H9 (cell line): ENCODE data around the gene TMC1. TPM values are rescaled to one million over a fixed set of nuclear protein-coding genes. Genes with fewer than 3 reads are reported as not detected.

Experiments
- DNase-seq: peaks from one replicate; pipeline ENCODE4 v3.0.0-alpha.2; 2017
- H2AFZ ChIP-seq: one replicate; pipeline ENCODE4 v1.6.1; 2013; ENCODE audit warnings: mild to moderate bottlenecking, low read length, control low read depth, moderate library complexity
- H2AK5ac ChIP-seq: 2 replicates; pipeline ENCODE4 v1.6.1; 2013; ENCODE audit warnings: low read length, control low read depth, mixed read lengths; ENCODE audit not compliant: insufficient read length
- H2BK120ac ChIP-seq: one replicate; pipeline ENCODE4 v1.6.1; 2013; ENCODE audit warnings: low read depth, mild to moderate bottlenecking, low read length, control low read depth, inconsistent platforms; ENCODE audit not compliant: poor library complexity, severe bottlenecking
- H2BK12ac ChIP-seq: 2 replicates; pipeline ENCODE4 v1.6.1; 2013; ENCODE audit warnings: low read length, control low read depth, mixed read lengths, low read depth; ENCODE audit not compliant: insufficient read length
- H2BK15ac ChIP-seq: 2 replicates; pipeline ENCODE4 v1.6.1; 2013; ENCODE audit warnings: low read depth, low read length, control low read depth
- H2BK20ac ChIP-seq: one replicate; pipeline ENCODE4 v1.6.1; 2013; ENCODE audit warnings: low read depth, mild to moderate bottlenecking, low read length, control low read depth, inconsistent platforms; ENCODE audit not compliant: poor library complexity, severe bottlenecking
- H2BK5ac ChIP-seq: 2 replicates; pipeline ENCODE4 v1.6.1; 2013; ENCODE audit warnings: low read length, control low read depth, mixed read lengths; ENCODE audit not compliant: insufficient read length
- H3K14ac ChIP-seq: 2 replicates; pipeline ENCODE4 v1.6.1; 2013; ENCODE audit warnings: low read length, control low read depth; ENCODE audit not compliant: insufficient read depth
- H3K18ac ChIP-seq: 2 replicates; pipeline ENCODE4 v1.6.1; 2013; ENCODE audit warnings: low read depth, mild to moderate bottlenecking, mixed read lengths, low read length, control low read depth; ENCODE audit not compliant: insufficient read length
- H3K23ac ChIP-seq: 2 replicates; pipeline ENCODE4 v1.6.1; 2013; ENCODE audit warnings: low read length, control low read depth, mixed read lengths, low read depth; ENCODE audit not compliant: insufficient read length
- H3K23me2 ChIP-seq: 2 replicates; pipeline ENCODE4 v1.6.1; 2013; ENCODE audit warnings: low read depth, mild to moderate bottlenecking, mixed read lengths, low read length, control low read depth; ENCODE audit not compliant: insufficient read length, poor library complexity, severe bottlenecking
- H3K27ac ChIP-seq: 2 replicates; pipeline ENCODE4 v1.5.1; 2013; ENCODE audit warnings: low read length, control low read depth, mixed read lengths, low read depth; ENCODE audit not compliant: insufficient read length
- H3K27me3 ChIP-seq: 2 replicates; pipeline ENCODE4 v1.6.1; 2013; ENCODE audit warnings: low read length, control low read depth, inconsistent platforms; ENCODE audit not compliant: insufficient read depth
- H3K4ac ChIP-seq: 2 replicates; pipeline ENCODE4 v1.6.1; 2013; ENCODE audit warnings: low read depth, mild to moderate bottlenecking, control low read depth, inconsistent platforms, low read length, moderate library complexity
- H3K4me1 ChIP-seq: 2 replicates; pipeline ENCODE4 v1.6.1; 2013; ENCODE audit warnings: low read length, control low read depth, inconsistent platforms; ENCODE audit not compliant: insufficient read depth
- H3K4me2 ChIP-seq: 2 replicates; pipeline ENCODE4 v1.6.1; 2013; ENCODE audit warnings: low read length, control low read depth, mixed read lengths; ENCODE audit not compliant: insufficient read length, insufficient read depth
- H3K56ac ChIP-seq: 2 replicates; pipeline ENCODE4 v1.6.1; 2013; ENCODE audit warnings: low read depth, mild to moderate bottlenecking, mixed read lengths, low read length, control low read depth; ENCODE audit not compliant: insufficient read length
- H3K79me1 ChIP-seq: 2 replicates; pipeline ENCODE4 v1.6.1; 2013; ENCODE audit warnings: low read depth, mild to moderate bottlenecking, moderate library complexity, low read length, control low read depth, inconsistent platforms; ENCODE audit not compliant: insufficient read depth, poor library complexity, severe bottlenecking
- H3K79me2 ChIP-seq: 2 replicates; pipeline ENCODE4 v1.6.1; 2013; ENCODE audit warnings: low read length, control low read depth, inconsistent platforms; ENCODE audit not compliant: insufficient read depth
- H3K9ac ChIP-seq: 2 replicates; pipeline ENCODE4 v1.6.1; 2013; ENCODE audit warnings: low read length, control low read depth, mixed read lengths; ENCODE audit not compliant: insufficient read length; ENCODE audit errors: extremely low read depth
- H3K9me3 ChIP-seq: one replicate; pipeline ENCODE4 v1.6.1; 2013; ENCODE audit warnings: low read depth, low read length, inconsistent platforms; ENCODE audit not compliant: control insufficient read depth
- H3T11ph ChIP-seq: one replicate; pipeline ENCODE4 v1.6.1; 2013; ENCODE audit warnings: mild to moderate bottlenecking, low read length, control low read depth, inconsistent platforms
- H4K20me1 ChIP-seq: one replicate; pipeline ENCODE4 v1.6.1; 2013; ENCODE audit not compliant: control insufficient read depth, insufficient read length, insufficient read depth
- H4K5ac ChIP-seq: 2 replicates; pipeline ENCODE4 v1.6.1; 2013; ENCODE audit warnings: low read depth, mild to moderate bottlenecking, mixed read lengths, low read length, control low read depth; ENCODE audit not compliant: insufficient read length
- H4K8ac ChIP-seq: replicated peaks from 2 replicates; pipeline ENCODE4 v1.6.1; 2013; ENCODE audit warnings: low read length, control low read depth, mixed read lengths, low read depth; ENCODE audit not compliant: insufficient read length
- H4K91ac ChIP-seq: 2 replicates; pipeline ENCODE4 v1.6.1; 2013; ENCODE audit warnings: low read depth, mild to moderate bottlenecking, moderate library complexity, mixed read lengths, low read length, control low read depth; ENCODE audit not compliant: insufficient read length
- H3K27ac Mint-ChIP-seq, 3 experiments: 2 replicates in 2 of 3; 3 replicates in 1 of 3; pipeline ENCODE4 v1.8.0; 2020 to 2021; ENCODE audit warnings: mixed read lengths in 3 of 3, mild to moderate bottlenecking in 1 of 3, moderate library complexity in 1 of 3
- H3K27me3 Mint-ChIP-seq: 2 replicates; pipeline ENCODE4 v1.8.0; 2021; ENCODE audit warnings: low read depth, mild to moderate bottlenecking, moderate library complexity, mixed read lengths
- H3K36me3 Mint-ChIP-seq, 3 experiments: 2 replicates in 2 of 3; 3 replicates in 1 of 3; pipeline ENCODE4 v1.8.0; 2020 to 2021; ENCODE audit warnings: low read depth in 3 of 3, mixed read lengths in 3 of 3; ENCODE audit not compliant: insufficient read depth in 1 of 3
- H3K4me1 Mint-ChIP-seq, 2 experiments: 2 replicates each; pipeline ENCODE4 v1.8.0; 2020; ENCODE audit warnings: mixed read lengths in 2 of 2
- H3K4me3 Mint-ChIP-seq, 2 experiments: 2 replicates in 1 of 2; 3 replicates in 1 of 2; pipeline ENCODE4 v1.8.0; 2020 to 2021; ENCODE audit warnings: mild to moderate bottlenecking in 2 of 2, mixed read lengths in 2 of 2, moderate library complexity in 1 of 2
- H3K9me3 Mint-ChIP-seq, 2 experiments: 2 replicates in 1 of 2; 3 replicates in 1 of 2; pipeline ENCODE4 v1.8.0; 2020; ENCODE audit warnings: mild to moderate bottlenecking in 2 of 2, mixed read lengths in 2 of 2, moderate library complexity in 1 of 2
- CTCF ChIP-seq: fragments of 200-600 bp; sonication (generic); conservative IDR thresholded peaks from 3 replicates; pipeline ENCODE4 v1.8.0; 2021; ENCODE audit warnings: antibody characterized with exemption, mild to moderate bottlenecking
- WGBS: extraction: QIAGEN DNeasy Blood & Tissue Kit; methylation state at CpG from one replicate; pipeline ENCODE4 v1.1.7; 2013; ENCODE audit warnings: missing lambda C conversion rate, low lambda C conversion rate, mixed read lengths; ENCODE audit not compliant: insufficient read length; ENCODE audit errors: extremely low coverage; 5-methylcytosine and 5-hydroxymethylcytosine counted together
- total RNA-seq: library from RNA; stranded (reverse); gene quantifications from 2 replicates; pipeline ENCODE4 v1.2.1, GENCODE V29; 2021

The TMC1 gene
- total RNA-seq, 1 experiment from 2014 or later, result 2.4 TPM

DNA sequence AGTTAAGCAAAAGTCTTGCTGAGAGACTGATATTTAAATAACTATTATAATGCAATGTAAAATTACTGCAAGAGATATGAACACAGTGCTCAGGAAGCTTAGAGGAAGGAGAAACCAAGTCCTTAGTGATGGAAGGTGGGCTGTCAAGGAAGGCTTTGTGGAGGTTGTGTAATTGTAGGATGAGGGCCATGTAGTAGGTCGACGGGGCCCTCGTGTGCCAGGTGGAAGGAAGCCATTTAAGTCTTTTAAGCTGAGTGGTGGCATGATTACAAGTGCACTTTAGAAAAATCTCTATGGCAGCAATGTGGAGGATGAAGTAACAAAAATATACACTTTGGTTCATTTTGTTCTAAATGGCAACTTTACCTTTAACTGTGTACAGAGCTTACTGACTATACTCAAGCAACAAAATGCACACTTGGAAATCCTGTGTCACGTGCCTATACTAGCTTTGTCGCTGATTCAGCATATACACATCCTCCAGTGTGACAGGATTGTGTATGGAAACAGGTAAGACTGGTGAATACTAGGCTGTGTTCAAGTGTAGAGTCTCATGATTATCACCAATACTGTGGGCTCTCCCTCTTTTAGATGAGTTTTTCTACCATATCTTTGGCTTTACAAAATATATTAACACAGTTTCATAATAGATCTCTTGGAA lies 78.6 kb downstream of the TMC1 start:
- Histone ChIP-seq H3K56ac (no peak overlapping the region), H3K27ac (no peak overlapping the region), H3K14ac (no peak overlapping the region), H3K27me3 (no peaks in the 10 kb centered on the region), H4K91ac (no peak overlapping the region), H2BK15ac (no peak overlapping the region), H3K79me2 (no peaks in the 10 kb centered on the region), H3T11ph (no peak overlapping the region), H3K9ac (no peak overlapping the region), H3K4me1 (0 out of 2 replicates have a peak, but pooled peaks cover 3% of the 10 kb centered on the region), H2AK5ac (no peak overlapping the region), H3K9me3 (no peaks in the 10 kb centered on the region), H3K4ac (no peak overlapping the region), H2BK120ac (no peak overlapping the region), H4K8ac (no peak overlapping the region), H3K23me2 (no peaks in the 10 kb centered on the region), H3K23ac (no peak overlapping the region), H3K18ac (no peak overlapping the region), H3K4me2 (no peak overlapping the region), H3K79me1 (no peaks in the 10 kb centered on the region), H4K5ac (no peak overlapping the region), H2BK12ac (no peak overlapping the region), H2BK5ac (no peak overlapping the region), H2AFZ (no peak overlapping the region), H2BK20ac (no peak overlapping the region), H4K20me1 (no peaks in the 10 kb centered on the region)
- peak overlapping the region in 1 of 3 experiments; percentile 6; a peak in 1 of 7 replicates for H3K27ac Mint-ChIP-seq
- no peaks in the 10 kb centered on the region for H3K9me3 Mint-ChIP-seq
- no CpG with 5 or more reads among the region's 5 CpGs for WGBS
- H3K36me3 Mint-ChIP-seq, result 0 out of 7 replicates have a peak, but pooled peaks cover 0 to 1% (median 0%) of the 10 kb centered on the region in 3 experiments
- H3K4me1 Mint-ChIP-seq, result peaks cover 8 to 16% of the 10 kb centered on the region in 2 experiments
- no peak overlapping the region for H3K4me3 Mint-ChIP-seq
- no peak for DNase-seq
- no peak for TF ChIP-seq CTCF
- no peaks in the 10 kb centered on the region for H3K27me3 Mint-ChIP-seq
